ENCODE results near the gene ST7.

The ST7 gene

DNA sequence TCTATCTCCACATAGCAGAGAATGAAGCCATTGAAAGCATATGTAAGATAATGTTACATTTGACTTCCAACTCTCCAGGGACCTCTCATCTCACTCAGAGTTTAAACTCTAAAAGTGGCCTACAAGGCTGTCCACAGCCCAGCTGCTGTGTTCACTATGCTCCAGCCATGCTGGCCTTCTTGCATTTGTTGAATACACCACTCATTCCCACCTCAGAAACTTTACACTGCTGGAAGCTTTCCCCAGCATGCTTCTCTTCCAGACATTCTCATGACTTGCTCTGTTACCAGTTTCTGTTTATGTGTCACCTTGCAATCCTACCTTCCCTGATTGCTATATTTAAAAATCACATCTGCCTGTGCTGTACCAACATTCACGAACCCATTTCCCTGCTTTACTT, 202.4 kb downstream of the ST7 start:
- no peak for DNase-seq (ENCODE audit: low spot score)

DNA sequence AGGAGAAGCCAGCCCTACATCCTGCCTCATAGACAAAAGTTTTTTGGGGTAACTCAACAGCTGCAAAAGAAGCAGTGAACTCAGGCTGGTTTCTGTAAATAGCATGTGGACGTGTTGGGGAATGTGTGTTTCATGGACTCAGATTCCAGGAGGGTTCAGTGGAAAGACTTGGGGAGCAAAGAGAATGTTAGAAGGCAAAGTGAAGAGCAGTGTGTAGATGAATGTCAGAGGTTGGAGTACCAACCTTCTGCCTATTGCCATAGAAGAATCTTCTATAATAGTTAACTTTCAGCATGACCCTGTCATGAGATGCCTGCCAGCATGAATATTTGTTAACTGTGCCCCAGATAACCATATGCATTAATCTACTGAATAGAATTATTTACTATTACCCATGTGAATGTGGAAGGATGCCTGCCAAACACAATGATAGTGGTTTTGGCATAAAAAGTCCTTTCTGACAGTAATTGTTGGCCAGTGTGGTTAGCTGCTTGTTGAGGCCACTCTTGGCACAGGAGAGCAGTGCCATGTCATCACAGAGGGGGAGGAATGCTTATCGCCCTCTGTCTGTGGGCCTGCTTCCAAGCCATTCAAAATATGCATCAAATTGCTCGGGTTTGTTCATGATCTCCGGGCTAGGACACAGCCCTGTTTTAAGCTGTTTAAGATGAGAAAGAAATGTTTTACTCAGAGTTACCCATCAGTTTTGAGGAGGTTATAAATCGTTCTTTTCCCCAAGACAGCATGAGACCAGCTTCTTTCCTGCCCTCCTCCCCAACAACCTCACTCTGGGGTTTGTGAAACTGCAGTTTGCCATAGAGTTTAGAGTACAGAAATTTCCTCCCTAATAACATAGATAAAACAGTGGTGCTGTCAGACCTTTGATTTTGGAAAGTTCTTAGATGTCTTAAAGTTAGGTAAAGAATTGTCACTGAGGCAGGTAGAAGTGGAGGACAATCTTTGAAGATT, 204.2 kb downstream of the ST7 start:
- peak; percentile 92 for DNase-seq (ENCODE audit: low spot score)

DNA sequence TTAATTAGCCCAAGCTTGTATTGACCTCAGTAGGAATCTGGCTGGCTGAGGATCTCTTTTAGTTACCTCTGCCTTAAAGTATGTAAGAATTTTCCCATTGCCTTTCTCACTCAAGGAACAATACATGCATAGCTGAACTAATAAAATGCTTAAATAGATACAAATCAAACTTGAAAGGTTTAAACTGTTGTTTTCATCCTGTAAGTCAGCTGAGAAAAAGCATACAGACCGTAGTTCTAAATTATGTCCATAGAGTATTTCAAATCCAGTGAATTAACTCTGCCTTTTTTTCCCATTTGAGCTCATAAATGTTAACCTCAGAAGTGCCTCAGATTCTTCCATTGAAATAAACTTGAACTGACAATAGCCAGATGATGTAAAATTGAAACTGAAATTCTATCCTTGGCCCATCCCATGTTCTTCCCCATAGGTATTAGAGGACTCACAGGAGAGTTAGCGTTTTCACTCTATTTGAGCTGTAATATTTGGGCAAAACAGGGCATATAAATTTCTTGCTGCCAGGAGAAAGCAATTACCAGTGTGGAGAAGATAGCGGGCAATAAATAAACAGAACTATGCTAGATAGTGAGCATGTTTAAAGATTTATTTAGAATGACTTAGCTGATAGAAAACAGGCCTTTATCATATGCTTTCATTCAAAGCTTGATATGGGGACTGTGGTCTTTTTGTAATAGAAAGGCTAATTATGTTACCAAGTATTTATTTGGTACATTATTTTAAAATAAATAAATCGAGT, 205.8 kb downstream of the ST7 start:
- DNase-seq (ENCODE audit: low spot score), result peak; percentile 18

DNA sequence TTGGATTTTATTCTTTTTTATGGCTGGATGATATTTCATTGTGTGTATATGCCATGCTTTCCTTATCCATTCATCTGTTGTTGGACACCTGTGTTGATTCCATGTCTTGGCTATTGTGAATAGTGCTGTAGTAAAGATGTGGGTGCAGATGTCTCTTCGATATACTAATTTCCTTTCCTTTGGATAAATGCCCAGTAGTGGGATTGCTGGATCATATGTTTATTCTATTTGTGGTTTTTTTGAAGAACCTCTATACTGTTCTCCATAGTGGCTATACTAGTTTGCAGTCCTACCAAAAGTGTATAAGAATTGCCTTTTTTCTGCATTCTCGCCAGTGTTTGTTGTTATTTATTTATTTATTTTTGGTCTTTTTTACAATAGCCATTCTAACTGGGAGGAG, 209.8 kb downstream of the ST7 start:
- DNase-seq (ENCODE audit: low spot score), result no peak

DNA sequence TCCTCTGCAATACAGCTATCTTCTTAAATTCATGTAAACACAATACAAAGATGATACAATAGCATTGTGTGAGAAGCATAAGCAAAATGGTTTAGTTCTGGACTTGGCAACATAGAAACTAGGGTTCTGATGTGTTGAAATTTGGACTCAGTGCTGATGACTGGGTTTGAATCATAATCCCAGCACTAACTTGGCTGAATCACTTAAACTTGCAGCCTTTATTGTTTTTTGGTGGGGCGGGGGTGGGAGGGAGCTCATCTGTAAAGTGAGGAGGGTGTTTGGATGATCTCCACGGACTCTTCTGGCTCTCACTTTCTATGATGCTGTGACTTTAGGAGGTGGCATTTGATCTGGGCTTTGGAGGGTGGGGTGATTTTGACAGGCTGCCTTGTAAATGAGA, 211.3 kb downstream of the ST7 start:
- DNase-seq (ENCODE audit: low spot score), result peak; percentile 68

DNA sequence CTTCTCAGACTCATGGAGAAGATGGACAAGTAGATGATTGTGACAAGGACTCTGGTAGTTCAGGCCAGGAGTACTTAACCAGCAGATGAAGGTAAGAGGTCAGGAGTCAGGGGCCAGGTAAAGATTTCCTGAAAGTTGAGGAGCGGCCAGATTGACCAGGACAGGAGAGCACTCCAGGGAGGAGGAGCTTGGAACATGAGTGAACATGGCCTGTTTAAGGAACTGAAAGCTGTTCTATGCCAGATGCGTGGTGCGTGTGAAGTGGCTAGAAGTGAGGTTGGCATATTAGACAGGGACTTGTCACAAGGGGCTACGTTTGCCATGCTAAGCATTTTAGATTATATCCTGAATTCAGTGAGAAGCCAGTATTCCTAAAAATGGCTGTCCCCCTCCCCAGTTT, 212.4 kb downstream of the ST7 start:
- DNase-seq (ENCODE audit: low spot score), result no peak

DNA sequence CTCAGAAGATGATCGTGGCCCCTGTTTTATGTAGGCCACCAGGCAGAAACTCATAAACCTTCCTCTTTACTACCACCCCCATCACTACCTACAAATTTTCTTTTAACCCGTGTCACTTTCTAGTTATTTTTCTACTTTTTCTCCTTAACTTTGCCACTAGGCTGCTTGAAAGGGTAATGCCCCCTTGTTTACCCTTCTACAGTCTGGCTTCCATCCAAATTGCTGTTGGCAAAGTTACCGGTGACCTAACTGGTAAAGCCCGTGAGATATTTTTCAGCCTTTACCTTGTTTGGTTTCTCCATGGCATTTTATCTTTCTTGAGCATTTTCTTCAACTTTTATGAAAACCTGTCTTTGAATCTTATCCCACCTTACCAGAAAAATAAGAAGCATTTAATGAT, 216.6 kb downstream of the ST7 start:
- DNase-seq (ENCODE audit: low spot score), result no peak

DNA sequence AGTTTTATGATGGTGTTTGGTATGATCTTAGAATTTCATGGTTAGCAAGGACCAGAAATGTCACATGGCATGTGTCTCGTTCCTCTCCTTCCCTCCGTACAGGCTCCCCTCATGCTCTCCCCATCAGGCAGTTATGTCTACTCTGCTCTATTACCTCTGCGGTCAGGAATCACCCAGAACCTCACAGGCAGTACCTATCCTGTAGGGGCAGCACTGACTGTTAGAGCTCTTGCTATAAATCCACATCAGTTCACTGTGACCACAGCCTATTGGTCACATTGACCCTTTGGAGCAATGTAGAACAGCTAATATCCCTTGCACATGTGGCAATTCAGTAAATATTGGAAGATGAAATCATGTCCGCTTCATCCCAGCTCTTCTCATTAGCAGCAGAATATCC, 217.8 kb downstream of the ST7 start:
- DNase-seq (ENCODE audit: low spot score), result no peak

DNA sequence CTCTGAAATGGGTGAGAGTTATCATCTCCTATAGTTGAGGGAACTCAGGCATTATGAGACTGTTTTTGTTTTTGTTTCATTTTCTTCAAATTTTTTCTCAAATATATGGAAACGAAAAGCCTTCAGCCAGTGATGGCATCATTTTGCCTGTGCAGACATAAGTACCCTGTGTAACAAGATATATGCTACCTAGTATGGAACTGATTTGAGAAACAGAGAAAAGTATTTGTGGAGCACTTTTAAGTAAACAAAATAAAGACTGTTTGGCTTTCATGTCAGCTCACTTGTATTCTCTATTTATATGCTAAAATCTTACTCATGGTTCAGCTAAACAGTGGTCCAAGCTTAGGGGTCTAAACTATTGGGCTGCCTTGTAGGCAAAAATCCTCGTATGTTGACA, 219.0 kb downstream of the ST7 start:
- DNase-seq (ENCODE audit: low spot score), result no peak

DNA sequence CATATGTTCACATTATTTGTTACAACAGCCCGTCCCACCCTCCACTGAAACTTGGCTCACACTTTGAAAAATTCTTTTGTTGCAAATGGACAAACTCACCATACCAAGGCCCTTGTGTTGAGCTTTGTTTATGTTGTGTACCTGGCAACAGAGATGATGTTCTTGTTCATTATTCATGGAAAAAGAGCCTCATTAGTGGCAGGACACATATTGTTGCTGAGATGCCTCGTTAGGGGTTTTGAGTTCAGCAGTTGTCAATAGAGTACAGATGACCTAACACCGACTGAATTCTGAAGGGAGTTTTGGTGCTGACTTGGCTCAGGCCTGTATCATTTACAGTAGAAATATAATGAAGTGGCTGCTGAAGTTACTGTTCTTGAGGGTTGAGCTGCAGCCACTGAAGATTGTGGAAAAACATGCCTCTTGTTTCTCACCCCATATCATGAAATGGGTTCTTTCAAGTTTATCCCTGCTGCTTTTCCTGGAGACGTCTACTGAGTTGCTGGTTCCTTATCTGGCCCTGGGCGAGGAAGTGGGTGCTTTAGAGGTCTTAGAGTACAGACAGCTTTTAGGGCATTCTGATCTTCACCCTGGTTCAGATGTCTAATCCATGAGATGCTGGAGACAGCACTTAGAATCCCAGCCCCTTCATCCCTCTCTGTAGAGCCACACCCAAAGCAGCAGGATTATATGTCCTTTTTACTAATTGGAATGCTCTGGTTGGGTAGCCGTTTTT, 219.9 kb downstream of the ST7 start:
- no peak for DNase-seq (ENCODE audit: low spot score)

DNA sequence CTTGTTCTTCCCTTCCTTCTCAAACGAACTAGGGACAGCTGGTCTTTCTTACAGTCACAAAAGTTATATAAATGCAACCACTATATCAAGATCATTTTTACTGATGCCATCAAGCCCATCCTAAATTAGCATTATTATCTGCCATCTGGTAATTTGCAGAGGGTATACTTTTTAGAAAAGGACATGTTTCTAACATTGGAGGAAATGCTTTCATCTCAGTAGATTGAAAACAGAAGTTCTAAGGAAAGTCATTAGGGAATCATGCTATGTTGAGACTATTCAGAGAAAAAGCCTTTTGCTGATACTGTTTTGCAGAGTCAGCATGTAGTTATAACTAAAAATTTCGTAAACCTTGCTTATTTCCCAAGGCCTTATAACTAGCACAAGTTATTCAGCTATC, 222.9 kb downstream of the ST7 start:
- no peak for DNase-seq (ENCODE audit: low spot score)

DNA sequence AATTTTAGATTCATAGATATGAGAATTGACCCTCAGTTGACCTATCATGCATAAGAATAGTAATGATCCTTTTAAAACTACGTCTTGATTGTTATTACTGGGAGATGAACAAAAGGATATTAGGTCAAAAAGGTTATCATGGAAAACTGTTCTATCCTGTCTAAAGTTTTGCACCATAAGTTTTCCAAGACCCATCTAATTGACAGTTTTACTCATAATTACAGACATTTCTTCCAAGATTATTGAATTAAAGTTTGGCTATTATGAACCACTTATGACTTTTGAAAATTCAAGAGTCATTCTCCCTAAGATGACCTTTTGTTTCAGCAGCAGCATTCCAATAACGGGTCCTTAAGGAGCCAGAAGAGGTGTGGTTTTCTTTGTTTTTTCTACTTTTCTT, 225.3 kb downstream of the ST7 start:
- DNase-seq (ENCODE audit: low spot score), result no peak

DNA sequence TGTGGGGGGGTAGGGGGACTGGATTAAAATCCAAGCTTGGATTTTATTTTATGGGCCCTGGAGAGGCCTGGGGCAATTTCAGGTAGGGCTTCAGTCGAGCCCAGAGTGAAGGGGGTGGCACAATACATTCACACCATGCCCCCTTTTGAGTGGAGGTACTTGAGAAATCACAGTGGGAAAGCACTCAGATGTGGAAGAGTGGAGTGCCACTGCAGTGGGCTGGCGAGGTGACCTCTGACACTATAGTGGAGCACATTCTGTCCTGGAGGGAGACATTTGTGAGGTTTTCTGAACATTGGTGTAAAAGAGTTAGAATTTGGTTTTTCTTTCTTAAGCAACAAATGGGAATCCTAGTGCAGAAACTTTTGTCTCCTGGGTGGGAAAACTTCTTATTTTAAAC, 226.4 kb downstream of the ST7 start:
- DNase-seq (ENCODE audit: low spot score), result no peak

DNA sequence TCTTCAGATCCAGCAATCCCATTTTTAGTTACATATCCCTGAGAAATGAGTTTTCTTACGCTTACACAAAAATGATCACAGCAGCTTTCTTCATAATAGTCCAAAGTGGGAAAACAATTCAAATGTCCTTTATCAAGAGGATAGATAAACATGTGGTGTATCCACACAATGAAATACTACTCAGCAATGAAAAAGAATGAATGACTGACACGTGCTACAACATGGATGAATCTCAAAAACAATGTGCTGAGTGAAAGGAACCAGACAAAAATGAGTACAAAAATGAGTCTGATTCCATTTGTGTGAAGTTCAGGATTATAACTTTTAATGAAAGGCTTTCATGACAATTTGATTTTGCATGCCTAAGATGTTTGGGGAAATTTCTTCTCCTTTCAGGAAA, 230.4 kb downstream of the ST7 start:
- no peak for DNase-seq (ENCODE audit: low spot score)

DNA sequence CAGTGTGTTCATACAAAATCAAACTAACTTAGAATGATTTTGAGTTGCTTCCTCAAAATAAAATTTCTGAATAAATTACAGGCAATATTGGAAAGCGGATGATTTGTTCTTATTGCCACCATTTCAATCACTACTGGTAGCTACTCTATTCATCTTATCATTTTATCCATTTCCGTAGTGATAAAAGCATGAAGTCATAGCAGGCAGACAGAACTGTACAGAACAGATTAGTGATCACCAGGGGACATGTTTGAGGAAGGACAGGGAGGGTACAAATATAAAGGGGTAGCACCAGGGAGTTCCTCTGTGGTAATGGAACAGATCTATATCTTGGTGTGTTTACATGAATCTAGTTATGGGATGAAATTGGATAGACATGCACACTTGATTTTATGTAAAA, 231.1 kb downstream of the ST7 start:
- DNase-seq (ENCODE audit: low spot score), result no peak

DNA sequence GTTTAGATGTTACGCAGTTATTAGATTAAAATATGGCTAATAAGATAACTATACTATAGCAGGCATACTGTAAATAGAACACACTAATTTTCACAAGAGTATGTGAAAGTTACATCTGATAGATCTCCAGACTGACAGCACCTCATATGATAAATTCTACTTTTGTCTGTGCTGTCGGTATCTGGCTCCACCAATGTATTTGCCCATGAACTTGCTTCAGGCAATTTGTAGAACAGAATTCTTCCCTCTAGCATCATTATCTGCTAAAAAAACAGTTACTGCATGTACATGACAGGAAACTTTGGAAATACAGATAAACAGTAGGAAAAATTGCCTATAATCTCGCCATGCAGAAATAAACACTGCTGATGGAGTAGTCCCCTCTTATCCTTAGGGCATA, 231.8 kb downstream of the ST7 start:
- DNase-seq (ENCODE audit: low spot score), result no peak

DNA sequence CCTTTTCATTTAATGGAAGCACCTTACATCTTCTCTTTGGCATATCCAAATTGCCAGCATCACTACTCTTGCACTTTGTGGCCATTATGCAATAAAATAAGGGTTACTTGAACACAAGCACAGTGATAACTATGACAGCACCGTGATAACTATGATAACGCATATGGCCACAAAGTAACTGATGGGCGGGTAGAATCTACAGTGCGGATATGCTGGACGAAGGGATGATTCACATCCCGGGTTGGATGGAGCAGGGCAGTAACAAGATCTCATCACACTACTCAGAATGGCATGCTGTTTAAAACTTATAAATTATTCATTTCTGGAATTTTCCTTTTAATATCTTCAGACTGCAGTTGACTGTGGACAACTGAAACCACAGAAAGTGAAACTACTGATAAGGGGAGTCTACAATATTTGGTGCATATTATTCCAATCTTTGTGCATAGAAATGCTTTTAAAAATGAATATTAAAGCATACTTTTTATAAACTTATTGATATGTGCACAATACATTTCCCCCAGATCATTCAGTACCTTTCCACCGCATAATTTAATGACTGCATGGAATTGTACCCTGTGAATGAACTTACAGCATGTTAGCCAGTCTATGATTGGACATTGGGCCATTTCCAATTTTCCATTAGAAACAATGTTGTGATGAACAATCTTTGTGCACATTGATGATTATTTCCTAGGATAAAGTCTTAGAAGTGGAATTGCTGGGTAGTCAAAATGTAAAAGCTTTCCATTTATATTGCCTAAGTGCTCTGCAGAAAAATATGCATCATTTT, 233.1 kb downstream of the ST7 start:
- no peak for DNase-seq (ENCODE audit: low spot score)

DNA sequence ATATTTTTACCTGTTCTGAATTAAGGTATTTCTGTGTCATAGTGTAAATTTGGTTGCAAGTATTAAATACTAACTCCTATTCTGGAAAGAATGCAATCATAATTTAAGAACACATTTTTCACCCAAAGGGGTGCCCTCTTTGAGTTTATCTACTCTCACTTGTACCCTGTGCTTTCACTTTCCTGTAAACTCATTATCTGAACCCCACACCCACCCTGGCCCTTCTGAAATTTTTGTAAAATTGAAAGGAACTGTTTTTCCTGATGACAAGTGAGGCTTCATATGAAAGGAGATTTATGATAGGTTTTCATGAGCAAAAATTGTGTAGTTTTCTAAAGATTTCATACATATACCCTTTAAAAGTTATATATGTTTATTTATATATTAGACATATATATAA, 235.1 kb downstream of the ST7 start:
- no peak for DNase-seq (ENCODE audit: low spot score)

DNA sequence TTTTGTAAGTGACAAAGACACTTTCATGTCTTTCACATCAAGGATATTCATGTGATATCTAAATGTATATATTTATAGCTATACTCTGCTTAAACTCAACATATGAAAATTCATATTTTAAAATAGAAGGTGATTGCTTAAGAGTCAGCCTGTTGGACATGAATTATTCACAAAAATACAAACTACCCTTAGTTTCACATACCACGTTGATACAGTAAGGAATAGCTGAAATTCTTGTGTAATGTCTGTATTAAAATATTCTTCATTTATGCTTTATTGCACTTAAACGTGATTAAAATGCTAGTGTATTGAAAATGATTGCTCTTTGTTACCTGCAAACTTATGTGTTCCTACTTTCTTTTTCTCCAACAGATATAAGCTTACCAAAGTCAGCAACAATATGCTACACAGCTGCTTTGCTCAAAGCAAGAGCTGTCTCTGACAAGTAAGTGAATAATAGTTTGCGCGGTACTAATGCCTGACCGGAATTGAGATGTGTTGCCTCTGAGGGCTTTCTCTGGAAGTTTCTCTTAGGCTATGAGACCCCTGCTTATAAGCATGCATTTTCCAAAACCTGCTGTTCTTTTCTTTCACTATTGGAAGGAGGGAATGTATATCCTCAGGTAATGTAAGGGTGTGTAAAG, 235.8 kb downstream of the ST7 start:
- no peak for DNase-seq (ENCODE audit: low spot score)

DNA sequence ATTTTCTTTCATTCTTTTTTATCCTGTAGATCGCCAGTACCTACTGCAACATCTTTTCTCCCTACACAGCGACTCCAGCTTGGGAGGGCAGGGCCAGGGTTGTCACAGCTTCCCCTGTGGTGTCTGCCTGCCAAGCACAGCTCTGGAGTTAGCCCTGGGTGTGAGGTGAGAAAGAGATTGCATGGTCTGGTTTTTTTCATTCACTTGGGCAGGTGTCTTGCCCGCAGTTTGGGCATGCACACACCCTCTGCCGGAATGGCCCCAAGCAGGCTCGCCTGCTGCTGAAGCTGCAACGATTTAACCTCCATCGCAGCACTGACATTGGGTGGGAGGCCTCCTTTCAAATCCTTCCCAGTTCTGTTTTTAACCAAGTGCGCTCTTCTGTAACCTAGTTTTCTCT, 236.8 kb downstream of the ST7 start:
- DNase-seq (ENCODE audit: low spot score), result no peak

DNA sequence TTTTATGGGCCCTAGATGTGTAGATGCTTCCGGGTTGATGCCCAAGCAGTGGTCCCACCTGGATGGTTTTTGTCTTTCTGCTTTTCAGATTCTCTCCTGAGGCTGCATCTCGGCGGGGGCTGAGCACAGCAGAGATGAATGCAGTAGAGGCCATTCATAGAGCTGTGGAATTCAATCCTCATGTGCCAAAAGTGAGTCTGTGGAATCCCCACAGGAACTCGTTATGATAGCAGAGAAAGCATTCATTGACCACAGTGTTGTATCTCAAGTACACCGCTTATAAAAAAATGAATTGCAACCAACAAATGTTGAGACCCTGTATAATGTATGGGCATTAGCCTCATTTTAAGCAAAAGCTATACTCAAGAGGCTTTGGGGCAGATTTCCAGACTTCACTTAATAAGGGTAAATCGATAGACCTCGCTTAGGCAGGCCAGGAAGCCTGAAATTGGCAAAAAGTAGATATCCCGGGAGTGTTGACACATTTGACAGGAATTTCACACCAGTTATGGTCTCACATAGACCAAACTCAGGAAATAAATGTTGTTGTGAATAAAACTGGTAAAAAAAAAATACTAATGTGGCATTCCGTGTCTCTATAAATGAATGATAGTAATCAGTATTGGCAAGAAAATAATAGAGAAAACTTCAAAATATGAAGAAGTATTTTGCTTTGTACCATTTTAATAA, 237.6 kb downstream of the ST7 start:
- no peak for DNase-seq (ENCODE audit: low spot score)
